Kidney (tissue), 14 donors: ENCODE measurements around the gene ANO10. TPM values are rescaled to one million over a fixed set of nuclear protein-coding genes. Genes with fewer than 3 reads are reported as not detected.
"Not testable (repeated sequence)": the region's sequence is repeated elsewhere in the genome, so short reads cannot be mapped to it uniquely, and the experiment has no call there.

Experiments used
- DNase-seq, 5 donors: peaks; one replicate each; pipeline ENCODE4 v3.0.0-alpha.2; 2013 to 2020
- FAIRE-seq: peaks from 2 replicates; lab custom pipeline; 2012; peaks lifted over from hg19 to GRCh38; lab: Jason Lieb, UNC
- H3K27ac ChIP-seq, 2 donors: one replicate each; pipeline ENCODE4 v1.7.0; 2013; ENCODE audit warnings: low read depth in 2 of 2, low read length in 2 of 2, inconsistent platforms in 1 of 2
- H3K27me3 ChIP-seq: one replicate; pipeline ENCODE4 v1.7.1; 2013; ENCODE audit warnings: low read length, inconsistent platforms; ENCODE audit not compliant: control insufficient read depth, insufficient read depth
- H3K36me3 ChIP-seq, 3 donors: one replicate each; pipeline versions ENCODE4 v1.7.0 to v1.7.1; 2013; ENCODE audit warnings: low read length in 3 of 3, control low read depth in 1 of 3, inconsistent platforms in 1 of 3; ENCODE audit not compliant: insufficient read depth in 3 of 3, control insufficient read depth in 2 of 3
- H3K4me1 ChIP-seq, 3 donors: one replicate each; pipeline versions ENCODE4 v1.7.0 to v1.7.1; 2013; ENCODE audit warnings: low read length in 3 of 3, inconsistent platforms in 1 of 3, low read depth in 1 of 3; ENCODE audit not compliant: control insufficient read depth in 2 of 3, insufficient read depth in 2 of 3
- H3K4me3 ChIP-seq, 3 donors: one replicate each; pipeline versions ENCODE4 v1.7.0 to v1.8.1; 2013; ENCODE audit warnings: low read length in 3 of 3, control low read depth in 1 of 3, inconsistent platforms in 1 of 3
- H3K9ac ChIP-seq, 3 donors: one replicate each; pipeline versions ENCODE4 v1.7.0 to v1.7.1; 2013; ENCODE audit warnings: low read length in 3 of 3, control low read depth in 1 of 3, inconsistent platforms in 1 of 3
- H3K9me3 ChIP-seq, 3 donors: one replicate each; pipeline versions ENCODE4 v1.7.0 to v1.7.1; 2013; ENCODE audit warnings: low read length in 3 of 3, control low read depth in 1 of 3, inconsistent platforms in 1 of 3; ENCODE audit not compliant: control insufficient read depth in 2 of 3, insufficient read depth in 1 of 3
- intact Hi-C: fragments of 100-400 bp; cut with DNase I; formaldehyde crosslinking; loops from one replicate; pipeline ENCODE4 v1.11.1; 2022
- polyA plus RNA-seq: library from polyadenylated mRNA; stranded (reverse); fragments of 350-450 nt; fragmentation: Illumina TruSeq; extraction: RNeasy Lipid Tissue Mini Kit (QIAGEN cat#74804); gene quantifications from one replicate; pipeline ENCODE4 v1.2.3, GENCODE V29; 2014; ENCODE audit warnings: low read depth, low replicate concordance; ENCODE audit not compliant: insufficient read depth
- total RNA-seq: library from RNA; stranded (reverse); fragmentation: NEBNext Ultra II Directional; extraction: Animal tissue kit (Norgen Biotek cat#: 25700); gene quantifications from one replicate; pipeline ENCODE4 v1.2.1, GENCODE V29; 2021
- TF ChIP-seq, protein P1 (sequence below): IDR thresholded peaks from 3 replicates; pipeline ENCODE4 v1.5.1; 2012; ENCODE audit warnings: mild to moderate bottlenecking, moderate library complexity, borderline replicate concordance; ENCODE audit not compliant: insufficient read depth; ENCODE audit errors: extremely low read depth
- donor health status: control.
- donor health status: control.
- donor health status: control.
- donor health status: control.
- donor health status: control.
- donor health status: DM: yes; HTN: yes; CAD: no.
- donor health status: Normal renal cell carcinoma (clear cell type).

The ANO10 gene
- total and polyA plus RNA-seq, 2 donors from 2014 or later = 45.7 to 48.2 TPM

DNA sequence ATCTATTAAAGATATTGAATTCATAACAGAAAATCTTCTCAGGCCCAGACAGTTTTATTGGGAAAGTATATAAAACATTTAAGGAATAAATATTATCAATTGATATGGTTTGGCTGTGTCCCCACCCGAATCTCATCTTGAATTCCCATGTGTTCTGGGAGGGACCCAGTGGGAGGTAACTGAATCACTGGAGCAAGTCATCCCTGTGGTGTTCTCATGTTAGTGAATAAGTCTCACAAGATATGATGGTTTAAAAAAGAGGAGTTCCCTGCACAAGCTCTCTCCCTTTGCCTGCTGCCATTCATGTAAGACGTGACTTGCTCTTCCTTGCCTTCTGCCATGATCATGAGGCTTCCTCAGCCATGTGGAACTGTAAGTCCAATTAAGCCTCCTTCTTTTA lies 160.5 kb downstream of the ANO10 start:
- H3K4me1 ChIP-seq = no peaks in the 10 kb centered on the region
- no peak for DNase-seq
- TF ChIP-seq, protein P1, sequence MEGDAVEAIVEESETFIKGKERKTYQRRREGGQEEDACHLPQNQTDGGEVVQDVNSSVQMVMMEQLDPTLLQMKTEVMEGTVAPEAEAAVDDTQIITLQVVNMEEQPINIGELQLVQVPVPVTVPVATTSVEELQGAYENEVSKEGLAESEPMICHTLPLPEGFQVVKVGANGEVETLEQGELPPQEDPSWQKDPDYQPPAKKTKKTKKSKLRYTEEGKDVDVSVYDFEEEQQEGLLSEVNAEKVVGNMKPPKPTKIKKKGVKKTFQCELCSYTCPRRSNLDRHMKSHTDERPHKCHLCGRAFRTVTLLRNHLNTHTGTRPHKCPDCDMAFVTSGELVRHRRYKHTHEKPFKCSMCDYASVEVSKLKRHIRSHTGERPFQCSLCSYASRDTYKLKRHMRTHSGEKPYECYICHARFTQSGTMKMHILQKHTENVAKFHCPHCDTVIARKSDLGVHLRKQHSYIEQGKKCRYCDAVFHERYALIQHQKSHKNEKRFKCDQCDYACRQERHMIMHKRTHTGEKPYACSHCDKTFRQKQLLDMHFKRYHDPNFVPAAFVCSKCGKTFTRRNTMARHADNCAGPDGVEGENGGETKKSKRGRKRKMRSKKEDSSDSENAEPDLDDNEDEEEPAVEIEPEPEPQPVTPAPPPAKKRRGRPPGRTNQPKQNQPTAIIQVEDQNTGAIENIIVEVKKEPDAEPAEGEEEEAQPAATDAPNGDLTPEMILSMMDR = no peak
- H3K4me3 ChIP-seq = no peak overlapping the region
- H3K27me3 ChIP-seq = no peaks in the 10 kb centered on the region
- intact Hi-C loops = no loop called here
- H3K9ac ChIP-seq = no peak overlapping the region
- H3K27ac ChIP-seq = no peak overlapping the region
- no peaks in the 10 kb centered on the region for H3K36me3 ChIP-seq
- FAIRE-seq = no peak
- no peaks in the 10 kb centered on the region for H3K9me3 ChIP-seq

DNA sequence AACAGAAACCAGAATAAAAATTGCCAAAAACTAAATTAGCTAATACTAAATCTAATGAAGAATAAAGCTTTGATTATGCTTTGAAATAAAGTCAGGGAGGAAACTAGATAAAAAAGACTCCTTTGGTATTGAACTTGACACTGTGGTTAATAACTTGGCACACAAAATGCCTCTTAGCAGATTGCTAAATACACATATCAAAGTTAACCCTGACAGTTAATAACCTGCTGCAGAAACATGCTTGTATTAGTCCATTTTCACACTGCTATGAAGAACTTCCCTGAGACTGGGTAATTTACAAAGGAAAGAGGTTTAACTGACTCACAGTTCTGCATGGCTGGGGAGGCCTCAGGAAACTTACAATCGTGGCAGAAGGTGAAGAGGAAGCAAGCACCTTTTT lies 164.8 kb downstream of the ANO10 start:
- DNase-seq, intact Hi-C loops, H3K27ac ChIP-seq, H3K9me3 ChIP-seq, H3K4me3 ChIP-seq, H3K27me3 ChIP-seq, FAIRE-seq, H3K36me3 ChIP-seq, H3K9ac ChIP-seq, H3K4me1 ChIP-seq: not testable (repeated sequence)

DNA sequence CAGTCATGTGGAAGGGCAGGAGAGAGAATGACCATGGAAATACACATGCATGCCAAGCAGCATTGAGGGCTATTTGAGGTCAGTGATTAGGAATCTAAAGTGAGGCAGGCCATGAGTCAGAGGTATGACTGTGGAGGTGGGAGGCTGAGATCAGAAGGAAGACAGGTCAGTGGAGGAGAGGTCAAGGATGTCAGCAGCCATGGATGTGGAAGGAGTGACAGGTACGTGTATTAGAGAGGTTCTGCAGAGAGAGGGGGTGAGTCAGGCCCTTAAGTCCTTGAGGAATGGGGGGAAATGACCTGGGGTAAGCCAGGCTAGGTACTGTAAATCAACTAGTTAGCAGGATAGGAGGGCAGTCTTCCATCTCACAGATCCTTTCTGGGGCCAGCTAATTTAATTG lies 166.6 kb downstream of the ANO10 start:
- no peak overlapping the region for H3K9ac ChIP-seq
- H3K36me3 ChIP-seq = no peaks in the 10 kb centered on the region
- H3K9me3 ChIP-seq = no peaks in the 10 kb centered on the region
- DNase-seq (no peak), FAIRE-seq (no peak)
- no peaks in the 10 kb centered on the region for H3K27me3 ChIP-seq
- H3K27ac ChIP-seq = no peak overlapping the region
- intact Hi-C loops = no loop called here
- H3K4me1 ChIP-seq = peaks cover 0 to 3% (median 0%) of the 10 kb centered on the region in 3 donors
- H3K4me3 ChIP-seq = no peak overlapping the region
- TF ChIP-seq, protein P1 = no peak

DNA sequence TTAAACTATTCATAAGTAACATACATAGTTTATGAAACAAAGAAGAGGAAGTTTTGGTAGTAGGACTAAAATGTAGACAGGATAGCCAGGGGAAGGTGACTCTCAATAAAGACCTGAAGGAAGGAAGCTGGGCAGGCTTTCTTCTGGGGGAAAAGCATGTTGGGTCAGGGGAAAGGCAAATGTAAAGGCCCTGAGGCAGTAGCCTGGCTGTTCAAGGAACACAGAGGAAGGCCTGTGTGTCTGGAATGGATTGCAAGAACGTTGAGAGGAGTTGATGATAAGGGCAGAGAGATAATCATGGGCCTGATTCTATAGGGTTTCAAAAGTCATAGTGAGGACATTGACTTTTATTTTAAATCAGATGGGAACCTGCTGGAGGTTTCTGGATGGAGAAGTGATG lies 167.8 kb downstream of the ANO10 start:
- FAIRE-seq = no peak

More for the DNA sequence above, 167.8 kb downstream of the ANO10 start:
- H3K4me1 ChIP-seq = peaks cover 0 to 3% (median 0%) of the 10 kb centered on the region in 3 donors
- TF ChIP-seq, protein P1 = no peak
- H3K9me3 ChIP-seq = no peaks in the 10 kb centered on the region
- DNase-seq = no peak
- no peak overlapping the region for H3K9ac ChIP-seq
- no peak overlapping the region for H3K27ac ChIP-seq
- H3K36me3 ChIP-seq = no peaks in the 10 kb centered on the region
- intact Hi-C loops = no loop called here
- H3K27me3 ChIP-seq = no peaks in the 10 kb centered on the region
- H3K4me3 ChIP-seq = no peak overlapping the region
